Dermis microvascular lymphatic vessel endothelial cell (primary cell): Measurements from ENCODE around the gene CLIC3. TPM values are rescaled to one million over a fixed set of nuclear protein-coding genes. Genes with fewer than 3 reads are reported as not detected.
A peak's percentile ranks its signal among the peaks of the same experiment; 100 is the strongest.

Source experiments
- DNase-seq, 2 donors: peaks; one replicate each; pipeline versions ENCODE4 v3.0.0 to v3.0.0-alpha.2; 2010; ENCODE audit warnings: low read depth in 2 of 2
- total RNA-seq: library from RNA; depleted of rRNA; stranded (reverse); fragments of >200 nt; gene quantifications from 2 replicates; pipeline ENCODE4 v1.2.1, GENCODE V29; 2014

Gene CLIC3
- total RNA-seq, 1 donor from 2014 or later, result not detected

- DNase-seq, result no peak
These were observed 34.5 kb upstream of the CLIC3 start for GRCh38 chr9:137030538-137031527.

- no peak for DNase-seq
These were observed 33.6 kb upstream of the CLIC3 start for GRCh38 chr9:137030006-137030405.

DNA sequence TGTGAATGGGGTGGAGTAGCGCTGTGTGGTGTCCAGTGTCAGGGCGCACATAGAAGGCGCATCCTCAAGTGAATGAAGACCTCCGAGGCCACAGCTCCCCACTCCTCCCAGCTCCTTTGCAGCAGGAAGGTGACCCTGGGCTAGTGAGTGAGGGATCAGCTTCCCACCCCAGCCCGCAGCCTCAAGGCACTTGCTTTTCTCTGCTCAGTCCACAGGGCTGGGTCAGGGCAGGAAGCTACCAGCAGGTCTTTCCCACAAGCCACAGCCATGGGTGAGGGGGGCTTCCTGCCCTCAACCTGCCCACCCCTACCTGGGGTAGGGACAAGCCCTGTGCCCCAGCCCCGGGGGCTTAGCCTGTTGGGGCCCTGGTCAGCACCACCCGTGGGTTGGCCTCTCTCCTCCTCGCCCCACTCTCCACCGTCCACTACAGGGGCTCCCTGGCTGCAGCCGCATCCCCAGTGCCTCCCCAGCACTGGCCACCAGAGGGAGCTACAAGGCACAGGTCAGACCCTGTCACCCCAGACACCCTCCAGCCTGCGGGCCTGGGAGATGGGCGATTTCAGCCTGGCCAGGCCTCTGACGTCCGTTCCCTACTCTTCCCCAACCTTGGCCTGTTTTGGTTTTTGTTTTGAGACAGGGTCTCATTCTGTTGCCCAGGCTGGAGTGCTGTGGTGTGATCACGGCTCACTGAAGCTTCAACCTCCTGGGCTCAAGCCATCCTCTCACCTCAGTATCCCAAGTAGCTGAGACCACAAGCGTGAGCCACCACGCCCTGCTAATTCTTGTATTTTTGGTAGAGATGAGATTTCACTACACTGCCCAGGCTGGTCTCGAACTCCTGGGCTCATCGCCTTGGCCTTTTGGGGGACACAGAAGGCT, 32.9 kb upstream of the CLIC3 start:
- peak; percentile 23 to 56 for DNase-seq

DNA sequence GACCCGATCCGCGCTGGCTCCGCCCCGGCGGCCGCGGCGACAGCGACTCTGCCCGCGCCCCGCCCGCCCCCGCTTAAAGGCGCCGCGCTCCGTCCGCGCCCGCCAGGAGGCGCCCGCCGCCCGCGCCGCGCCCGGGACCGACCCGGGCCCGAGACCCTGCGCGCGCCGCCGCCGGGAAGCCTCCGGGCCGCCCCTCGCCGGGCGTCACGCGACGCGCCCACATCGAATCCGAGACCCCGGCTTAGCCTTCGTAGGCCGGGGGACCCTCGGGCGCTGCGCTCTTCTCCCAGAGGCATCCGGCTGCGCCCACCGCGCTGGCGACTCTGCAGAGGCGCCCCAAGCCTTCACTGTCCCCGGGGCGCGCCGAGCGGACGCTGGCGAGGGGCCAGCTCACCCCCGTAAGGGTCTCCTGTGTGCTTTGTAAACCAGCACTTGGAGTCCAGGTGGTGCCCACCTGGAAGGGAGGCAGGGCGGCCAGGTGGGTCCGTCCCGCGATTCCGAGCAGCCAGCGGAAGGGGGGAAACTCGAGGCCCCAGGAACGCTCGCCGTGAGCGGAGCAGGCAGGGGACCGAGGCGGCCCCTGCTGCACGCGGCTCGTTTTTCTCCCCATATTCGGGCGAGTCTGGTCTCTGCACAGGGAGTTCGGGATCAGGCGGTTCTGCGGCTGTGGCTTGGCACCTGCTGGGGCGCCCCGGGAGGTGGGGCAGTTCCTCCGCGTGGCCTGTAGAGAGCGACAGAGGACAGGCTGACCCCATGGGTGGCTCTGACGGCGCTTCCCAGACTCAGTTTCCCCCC, 32.1 kb upstream of the CLIC3 start:
- peak in 1 of 2 donors; percentile 60 for DNase-seq

- DNase-seq, result no peak
These were observed 31.2 kb upstream of the CLIC3 start, which contains the start of gene ABCA2 for GRCh38 chr9:137027369-137028262. Gene ABCA2 (minus strand): TSS chr9:137028237. CDS start chr9:137028140, 97 bp downstream.

DNA sequence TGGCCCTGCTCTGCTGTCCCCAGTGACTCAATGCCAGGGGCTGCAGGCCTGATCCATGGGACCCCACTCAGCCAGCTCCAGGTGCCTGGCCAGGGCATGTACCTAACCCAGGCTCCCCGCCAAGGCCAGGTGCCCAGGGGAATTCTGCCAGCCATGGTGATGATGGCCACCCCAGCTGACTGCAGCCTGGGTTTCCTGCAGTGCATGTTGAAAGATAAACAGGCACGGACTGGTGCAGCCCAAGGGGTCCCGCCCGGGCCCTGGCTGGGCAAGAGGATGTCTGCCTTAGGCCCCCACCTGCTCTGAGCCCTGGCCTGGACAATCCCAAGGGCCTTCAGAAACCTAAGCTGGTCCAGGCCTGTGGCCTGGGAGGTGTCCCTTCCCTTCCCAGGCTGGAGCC, 30.5 kb upstream of the CLIC3 start:
- DNase-seq, result no peak

GRCh38 chr9:137026384-137026783, 30.0 kb upstream of the CLIC3 start:
- no peak for DNase-seq

- no peak for DNase-seq
These were observed 29.2 kb upstream of the CLIC3 start for GRCh38 chr9:137025517-137025966.

- no peak for DNase-seq
These were observed 27.2 kb upstream of the CLIC3 start for GRCh38 chr9:137023583-137023991.

DNA sequence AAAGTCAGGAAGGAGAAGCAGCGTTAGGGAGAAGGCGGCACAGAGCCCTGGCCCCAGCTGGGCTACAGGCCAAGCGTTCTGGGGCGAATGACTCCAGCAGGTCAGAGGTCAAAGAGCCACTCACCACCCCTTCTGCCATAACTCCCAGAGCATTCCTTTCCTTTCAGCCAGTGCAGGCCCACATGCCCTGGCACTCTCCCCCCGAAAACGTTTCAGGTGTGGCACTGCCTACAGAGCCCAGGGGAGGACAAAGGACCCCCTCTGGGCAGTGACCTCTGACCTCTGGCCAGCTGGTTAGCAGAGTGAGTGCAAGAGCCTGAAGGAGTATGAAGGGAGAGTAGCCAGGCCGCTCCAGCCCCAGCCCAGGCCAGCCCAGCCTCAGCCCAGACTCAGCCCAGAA, 26.8 kb upstream of the CLIC3 start:
- DNase-seq, result no peak

GRCh38 chr9:137022662-137023008, 26.3 kb upstream of the CLIC3 start:
- DNase-seq, result no peak

DNA sequence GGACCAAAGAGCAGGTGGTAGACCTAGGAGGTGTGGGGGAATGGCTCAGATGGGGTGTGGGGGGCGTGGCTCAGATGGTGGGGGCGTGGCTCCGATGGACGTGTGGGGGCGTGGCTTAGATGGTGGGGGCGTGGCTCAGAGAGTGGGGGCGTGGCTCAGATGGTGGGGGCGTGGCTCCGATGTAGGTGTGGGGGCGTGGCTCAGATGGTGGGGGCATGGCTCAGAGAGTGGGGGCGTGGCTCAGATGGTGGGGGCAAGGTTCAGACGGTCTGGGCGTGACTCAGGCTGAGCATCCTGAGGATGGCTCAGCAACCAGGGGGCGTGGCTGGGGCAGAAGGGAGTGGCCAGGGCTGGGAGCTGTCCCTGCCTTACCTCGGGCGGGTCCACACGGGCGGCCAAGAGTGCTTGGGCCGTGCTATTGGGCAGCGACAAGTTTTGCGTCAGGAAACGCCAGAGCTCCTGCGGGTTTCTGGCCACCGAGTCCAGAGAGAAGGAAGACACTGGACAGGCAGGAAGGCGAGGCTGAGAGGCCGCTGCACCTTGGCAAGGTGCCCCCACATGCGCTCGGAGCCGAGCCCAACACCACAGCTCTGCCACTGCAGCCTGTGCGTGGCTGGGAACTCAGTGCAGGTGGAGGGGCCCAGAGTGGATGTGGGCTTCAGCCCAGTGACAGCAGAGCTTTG, 25.8 kb upstream of the CLIC3 start:
- peak; percentile 68 to 89 for DNase-seq

- no peak for DNase-seq
These were observed 25.2 kb upstream of the CLIC3 start for GRCh38 chr9:137021568-137021978.

DNA sequence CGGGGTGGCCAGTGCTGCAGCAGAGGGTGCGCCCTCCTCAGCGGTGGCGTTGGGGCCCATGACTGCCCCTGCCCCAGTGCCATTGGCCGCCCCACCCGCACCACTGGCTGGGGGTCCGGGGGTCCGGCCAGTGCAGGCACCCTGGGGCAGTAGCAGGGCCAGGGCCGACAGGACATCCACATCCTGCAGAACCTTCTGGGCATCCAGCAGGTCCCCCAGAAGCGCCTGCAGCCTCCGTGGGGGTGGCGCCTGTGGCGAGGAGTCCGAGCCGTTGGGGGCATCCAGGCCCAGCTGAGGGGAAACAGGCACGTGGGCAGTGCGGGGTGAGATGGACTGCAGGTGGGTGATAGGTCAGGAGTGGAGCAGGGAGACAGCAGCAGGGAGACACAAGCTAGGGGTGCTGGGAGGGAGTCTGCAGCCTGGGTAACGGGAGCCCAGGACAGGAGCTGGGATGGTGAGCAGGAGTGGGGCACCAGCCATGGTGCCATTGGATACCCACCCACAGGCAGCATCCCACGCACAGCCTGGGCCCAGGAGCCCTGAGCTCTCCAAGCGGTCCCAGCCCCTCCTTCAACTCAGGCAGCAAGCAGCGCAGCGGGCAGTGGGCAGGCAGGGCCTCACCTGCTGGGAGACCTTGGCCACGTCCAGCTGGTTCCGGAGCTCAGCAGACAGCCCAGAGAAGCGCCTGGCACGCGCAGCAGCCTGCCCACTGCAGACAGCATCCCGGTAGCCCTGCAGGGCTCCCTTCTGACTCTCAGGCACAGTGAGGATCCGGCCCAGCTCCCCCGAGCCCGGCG, 24.6 kb upstream of the CLIC3 start:
- DNase-seq, result no peak

GRCh38 chr9:137019891-137020683, 23.7 kb upstream of the CLIC3 start:
- no peak for DNase-seq

DNA sequence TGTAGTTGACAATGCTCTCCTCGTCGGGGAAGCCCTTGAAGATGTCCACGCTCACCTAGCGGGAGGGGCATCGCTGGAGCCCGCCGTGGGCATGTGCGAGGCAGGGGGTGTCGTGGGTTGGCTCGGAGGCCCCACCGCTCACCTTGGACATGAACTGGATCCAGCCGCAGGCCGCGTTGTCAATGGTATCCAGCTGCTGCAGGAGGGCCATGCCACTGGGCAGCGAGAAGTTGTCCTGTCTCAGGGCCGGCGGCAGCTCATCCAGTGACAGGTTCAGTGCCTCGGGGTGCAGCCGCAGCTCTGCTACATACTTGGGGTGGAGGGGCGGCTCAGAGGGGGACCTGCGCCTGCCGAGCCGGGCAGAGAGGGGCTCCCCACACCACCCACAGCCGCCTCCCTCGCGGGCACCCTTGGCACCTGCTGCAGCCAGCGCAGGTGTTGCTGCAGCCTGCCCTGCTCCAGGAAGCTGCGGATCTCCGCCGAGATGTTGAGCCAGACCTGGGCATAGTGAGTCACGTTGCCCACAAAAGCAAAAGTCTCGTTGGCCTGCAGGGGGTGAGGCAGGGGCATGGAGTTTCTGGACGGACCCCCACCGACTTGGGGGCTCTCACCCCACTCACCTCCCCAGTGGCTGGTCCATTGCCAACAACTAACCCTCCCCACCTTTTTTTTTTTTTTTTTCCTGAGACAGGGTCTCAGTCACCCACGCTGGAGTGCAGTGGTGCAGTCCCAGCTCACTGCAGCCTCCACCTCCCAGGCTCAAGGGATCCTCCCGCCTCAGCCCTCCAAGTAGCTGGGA, 22.6 kb upstream of the CLIC3 start:
- DNase-seq, result no peak
